Endothelial cell of umbilical vein (primary cell): Measurements from ENCODE around the gene RENBP.

Source experiments
- EZH2 ChIP-seq: IDR thresholded peaks from 2 replicates; pipeline ENCODE4 v1.6.1; 2012; ENCODE audit warnings: borderline replicate concordance, low read depth, mild to moderate bottlenecking, moderate library complexity, low read length, inconsistent platforms; ENCODE audit not compliant: severe bottlenecking
- MYC ChIP-seq: IDR thresholded peaks from one replicate; pipeline ENCODE4 v1.6.1; 2011; ENCODE audit warnings: mild to moderate bottlenecking, low read depth, low read length
- POLR2A ChIP-seq: IDR thresholded peaks from 2 replicates; pipeline ENCODE4 v1.6.1; 2012; ENCODE audit warnings: low read depth, mild to moderate bottlenecking, control low read depth, low read length
- POLR2AphosphoS5 ChIP-seq: IDR thresholded peaks from 2 replicates; pipeline ENCODE4 v1.6.1; 2012; ENCODE audit warnings: low read depth, mild to moderate bottlenecking, control low read depth, low read length, moderate library complexity; ENCODE audit not compliant: insufficient read depth
- TF ChIP-seq, protein P1 (sequence below), 2 donors: IDR thresholded peaks; 1 replicate in 1 of 2; 2 replicates in 1 of 2; pipeline ENCODE4 v1.5.1; 2011; ENCODE audit warnings: low read length in 2 of 2, mild to moderate bottlenecking in 2 of 2, moderate library complexity in 2 of 2, control low read depth in 1 of 2, inconsistent platforms in 1 of 2, low read depth in 1 of 2; ENCODE audit not compliant: insufficient read depth in 1 of 2; ENCODE audit errors: extremely low read depth in 1 of 2

DNA sequence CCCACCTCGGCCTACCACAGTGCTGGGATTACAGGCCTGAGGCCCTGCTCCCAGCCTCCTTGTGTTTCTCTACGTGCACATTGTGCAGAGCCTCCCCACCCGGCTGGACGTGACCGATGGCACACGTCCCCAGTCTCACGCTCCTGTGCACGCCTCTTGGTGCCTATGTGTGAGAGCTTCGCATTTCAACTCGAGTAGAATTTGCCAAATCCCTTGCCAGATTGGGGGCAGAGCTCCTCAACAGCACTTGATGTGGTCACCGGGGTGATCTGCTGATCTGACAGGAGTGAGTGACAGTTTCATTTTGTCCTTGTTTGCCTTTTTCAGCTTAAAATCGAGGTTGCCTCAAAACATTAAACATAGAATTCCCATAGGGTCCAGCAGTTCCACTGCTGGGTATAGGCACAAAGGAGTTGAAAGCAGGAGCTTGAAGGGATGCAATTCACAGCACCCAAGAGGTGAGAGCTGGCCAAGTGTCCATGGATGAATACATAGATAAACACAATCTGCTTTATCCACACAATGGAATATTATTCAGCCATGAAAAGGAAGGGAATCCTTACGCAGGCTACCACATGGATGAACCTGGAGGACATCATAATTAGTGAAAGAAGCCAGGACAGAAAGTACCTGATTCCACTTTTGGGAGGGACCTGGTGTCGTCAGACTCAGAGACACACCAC lies 45.7 kb upstream of the RENBP start:
- TF ChIP-seq, protein P1, sequence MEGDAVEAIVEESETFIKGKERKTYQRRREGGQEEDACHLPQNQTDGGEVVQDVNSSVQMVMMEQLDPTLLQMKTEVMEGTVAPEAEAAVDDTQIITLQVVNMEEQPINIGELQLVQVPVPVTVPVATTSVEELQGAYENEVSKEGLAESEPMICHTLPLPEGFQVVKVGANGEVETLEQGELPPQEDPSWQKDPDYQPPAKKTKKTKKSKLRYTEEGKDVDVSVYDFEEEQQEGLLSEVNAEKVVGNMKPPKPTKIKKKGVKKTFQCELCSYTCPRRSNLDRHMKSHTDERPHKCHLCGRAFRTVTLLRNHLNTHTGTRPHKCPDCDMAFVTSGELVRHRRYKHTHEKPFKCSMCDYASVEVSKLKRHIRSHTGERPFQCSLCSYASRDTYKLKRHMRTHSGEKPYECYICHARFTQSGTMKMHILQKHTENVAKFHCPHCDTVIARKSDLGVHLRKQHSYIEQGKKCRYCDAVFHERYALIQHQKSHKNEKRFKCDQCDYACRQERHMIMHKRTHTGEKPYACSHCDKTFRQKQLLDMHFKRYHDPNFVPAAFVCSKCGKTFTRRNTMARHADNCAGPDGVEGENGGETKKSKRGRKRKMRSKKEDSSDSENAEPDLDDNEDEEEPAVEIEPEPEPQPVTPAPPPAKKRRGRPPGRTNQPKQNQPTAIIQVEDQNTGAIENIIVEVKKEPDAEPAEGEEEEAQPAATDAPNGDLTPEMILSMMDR (IDR thresholded peaks at IDR 0.05; ENCODE audit: extremely low read depth in 1 of 2, insufficient read depth in 1 of 2, low read depth in 1 of 2, low read length in 2 of 2): no peak
- TF ChIP-seq POLR2A (no peak), EZH2 (no peak), MYC (no peak), POLR2AphosphoS5 (no peak)
